HCT116 (cell line): Measurements from ENCODE around the gene IGDCC3. TPM values are rescaled to one million over a fixed set of nuclear protein-coding genes. Genes with fewer than 3 reads are reported as not detected.

Experiments used
- ATAC-seq: fragments of 200-7000 bp; cut with Tn5 transposase; 2 replicates; pipeline ENCODE4 v1.9.1; 2020; ENCODE audit warnings: mild to moderate bottlenecking, moderate library complexity
- BruUV-seq: library from RNA; stranded (reverse); fragments of 400-500 nt; replicated peaks from 2 replicates; lab custom pipeline; 2021; lab: Mats Ljungman, UMichigan
- CTCF ChIA-PET: fragments of 300-600 bp; sonication (Branson Sonifier 250); formaldehyde crosslinking; loops from one replicate; lab custom pipeline; 2021; ENCODE audit warnings: antibody characterized with exemption; lab: Charles Lee
- POLR2A ChIA-PET: fragments of 300-600, 350-600 bp; sonication (Branson Sonifier 250); formaldehyde crosslinking; loops from one replicate; lab custom pipeline; 2021; ENCODE audit warnings: antibody characterized with exemption; lab: Charles Lee
- RAD21 ChIA-PET, 2 experiments: fragments of 300-600 bp; sonication (Branson Sonifier 250); formaldehyde crosslinking; loops; one replicate each; lab custom pipeline; 2023; ENCODE audit warnings: low total read pairs in 2 of 2; ENCODE audit not compliant: uncharacterized antibody in 2 of 2, unreplicated experiment in 2 of 2, low non-redundant PET in 1 of 2; lab: Charles Lee
- DNase-seq: peaks from one replicate; pipeline ENCODE4 v3.0.0-alpha.2; 2010; ENCODE audit warnings: low read depth, low spot score
- H2AFZ ChIP-seq: fragments of 200-600 bp; shearing (Covaris generic), sonication (generic); 2 replicates; pipeline ENCODE4 v1.6.1; 2017; ENCODE audit warnings: low read depth, mixed run types, mixed read lengths, antibody characterized with exemption, low read length; ENCODE audit not compliant: poor library complexity, severe bottlenecking
- H3K27ac ChIP-seq: 2 replicates; pipeline ENCODE4 v1.5.1; 2012; ENCODE audit warnings: low read depth, low read length
- H3K27me3 ChIP-seq: fragments of 200-600 bp; sonication (generic); 2 replicates; pipeline ENCODE4 v1.6.1; 2016; ENCODE audit warnings: mixed run types, low read length, mixed read lengths; ENCODE audit not compliant: insufficient read depth
- H3K36me3 ChIP-seq, 2 experiments: fragments of 200-500 bp in 1 of 2; fragments of 200-600 bp in 1 of 2; sonication (Bioruptor generic) in 1 of 2; sonication (generic) in 1 of 2; 2 replicates each; pipeline versions ENCODE4 v1.5.1 to v1.6.1; 2014 to 2016; ENCODE audit warnings: low read length in 2 of 2, inconsistent platforms in 1 of 2, mixed read lengths in 1 of 2, mixed run types in 1 of 2; ENCODE audit not compliant: insufficient read depth in 2 of 2, control insufficient read depth in 1 of 2
- H3K4me1 ChIP-seq, 2 experiments: fragments of 200-600 bp in 1 of 2; sonication (generic) in 1 of 2; 2 replicates each; pipeline versions ENCODE4 v1.5.1 to v1.6.1; 2012 to 2017; ENCODE audit warnings: low read length in 2 of 2, inconsistent platforms in 1 of 2, mild to moderate bottlenecking in 1 of 2, mixed read lengths in 1 of 2, mixed run types in 1 of 2, moderate library complexity in 1 of 2; ENCODE audit not compliant: insufficient read depth in 2 of 2, control insufficient read depth in 1 of 2
- H3K4me2 ChIP-seq: fragments of 200-600 bp; sonication (generic); 2 replicates; pipeline ENCODE4 v1.6.1; 2017; ENCODE audit warnings: mixed run types, low read length, mixed read lengths
- H3K4me3 ChIP-seq, 2 experiments: fragments of 200-600 bp in 1 of 2; sonication (generic) in 1 of 2; replicated peaks in 1 of 2; 2 replicates each; pipeline ENCODE4 v1.5.1; 2011 to 2016; ENCODE audit warnings: low read length in 2 of 2, control low read depth in 1 of 2, low read depth in 1 of 2, mild to moderate bottlenecking in 1 of 2, mixed read lengths in 1 of 2, mixed run types in 1 of 2
- H3K79me2 ChIP-seq: fragments of 200-600 bp; sonication (generic); 2 replicates; pipeline ENCODE4 v1.6.1; 2017; ENCODE audit warnings: mild to moderate bottlenecking, mixed run types, low read length, moderate library complexity, mixed read lengths; ENCODE audit not compliant: insufficient read depth
- H3K9ac ChIP-seq: fragments of 200-600 bp; sonication (generic); 2 replicates; pipeline ENCODE4 v1.6.1; 2016; ENCODE audit warnings: low read length, mixed read lengths
- H3K9me2 ChIP-seq: fragments of 200-600 bp; sonication (generic), shearing (Covaris generic); 2 replicates; pipeline ENCODE4 v1.6.1; 2017; ENCODE audit warnings: mixed run types, mild to moderate bottlenecking, moderate library complexity; ENCODE audit not compliant: insufficient read depth
- H3K9me3 ChIP-seq, 2 experiments: fragments of 200-500 bp in 1 of 2; fragments of 200-600 bp in 1 of 2; sonication (Bioruptor generic) in 1 of 2; sonication (generic) in 1 of 2; 2 replicates each; pipeline ENCODE4 v1.6.1; 2014 to 2017; ENCODE audit warnings: low read length in 2 of 2, mixed read lengths in 2 of 2, inconsistent platforms in 1 of 2, low read depth in 1 of 2, mild to moderate bottlenecking in 1 of 2, mixed run types in 1 of 2, moderate library complexity in 1 of 2; ENCODE audit not compliant: control insufficient read depth in 1 of 2, insufficient read depth in 1 of 2
- H4K20me1 ChIP-seq: fragments of 200-600 bp; sonication (generic), shearing (Covaris generic); 2 replicates; pipeline ENCODE4 v1.6.1; 2017; ENCODE audit warnings: mixed run types, mild to moderate bottlenecking, moderate library complexity; ENCODE audit not compliant: insufficient read depth
- CEBPB ChIP-seq: IDR thresholded peaks from 2 replicates; pipeline ENCODE4 v1.6.1; 2012; ENCODE audit warnings: low read depth
- EGR1 ChIP-seq: IDR thresholded peaks from 2 replicates; pipeline ENCODE4 v1.6.1; 2012; ENCODE audit warnings: low read depth
- ELF1 ChIP-seq: IDR thresholded peaks from 2 replicates; pipeline ENCODE4 v1.6.1; 2012; ENCODE audit warnings: low read depth, borderline replicate concordance
- POLR2A ChIP-seq: IDR thresholded peaks from 2 replicates; pipeline ENCODE4 v1.7.0; 2011; ENCODE audit warnings: borderline replicate concordance; ENCODE audit not compliant: insufficient read depth, insufficient read length; ENCODE audit errors: extremely low read depth
- RAD21 ChIP-seq: IDR thresholded peaks from 2 replicates; pipeline ENCODE4 v1.6.1; 2012; ENCODE audit warnings: low read depth, mild to moderate bottlenecking
- SRF ChIP-seq: IDR thresholded peaks from 2 replicates; pipeline ENCODE4 v1.6.1; 2012; ENCODE audit warnings: low read depth
- TCF7L2 ChIP-seq: IDR thresholded peaks from 2 replicates; pipeline ENCODE4 v1.7.0; 2011; ENCODE audit warnings: borderline replicate concordance, inconsistent platforms; ENCODE audit not compliant: insufficient read depth, insufficient read length; ENCODE audit errors: extremely low read depth
- ZFX ChIP-seq: fragments of 450-650 bp; IDR thresholded peaks from 2 replicates; pipeline ENCODE4 v1.6.1; 2017
- intact Hi-C: fragments of 100-400 bp; cut with micrococcal nuclease; formaldehyde crosslinking; loops from 2 replicates; pipeline ENCODE4 v1.10.0; 2022
- total RNA-seq: library from RNA; stranded (reverse); gene quantifications from one replicate; pipeline ENCODE4 v1.2.1, GENCODE V29; 2021; ENCODE audit not compliant: unreplicated experiment
- TF ChIP-seq, protein P1 (sequence below): IDR thresholded peaks from 2 replicates; pipeline ENCODE4 v1.6.1; 2011; ENCODE audit warnings: mild to moderate bottlenecking, low read length, moderate library complexity; ENCODE audit not compliant: insufficient replicate concordance; ENCODE audit errors: extremely low read depth
- TF ChIP-seq, protein P2 (sequence below), 3 experiments: fragments of 200-600 bp in 1 of 3; sonication (generic) in 1 of 3; IDR thresholded peaks in 2 of 3; conservative IDR thresholded peaks in 1 of 3; 2 replicates each; pipeline ENCODE4 v1.5.1; 2012 to 2017; ENCODE audit warnings: low read depth in 2 of 3, low read length in 2 of 3, antibody characterized with exemption in 1 of 3, borderline replicate concordance in 1 of 3, control low read depth in 1 of 3, mild to moderate bottlenecking in 1 of 3, mixed read lengths in 1 of 3, mixed run types in 1 of 3, moderate library complexity in 1 of 3; ENCODE audit not compliant: insufficient read depth in 1 of 3
- TF ChIP-seq, protein P3 (sequence below): IDR thresholded peaks from 2 replicates; pipeline ENCODE4 v1.6.1; 2012

Gene IGDCC3
- total RNA-seq, 1 experiment from 2014 or later = 0.44 TPM

DNA sequence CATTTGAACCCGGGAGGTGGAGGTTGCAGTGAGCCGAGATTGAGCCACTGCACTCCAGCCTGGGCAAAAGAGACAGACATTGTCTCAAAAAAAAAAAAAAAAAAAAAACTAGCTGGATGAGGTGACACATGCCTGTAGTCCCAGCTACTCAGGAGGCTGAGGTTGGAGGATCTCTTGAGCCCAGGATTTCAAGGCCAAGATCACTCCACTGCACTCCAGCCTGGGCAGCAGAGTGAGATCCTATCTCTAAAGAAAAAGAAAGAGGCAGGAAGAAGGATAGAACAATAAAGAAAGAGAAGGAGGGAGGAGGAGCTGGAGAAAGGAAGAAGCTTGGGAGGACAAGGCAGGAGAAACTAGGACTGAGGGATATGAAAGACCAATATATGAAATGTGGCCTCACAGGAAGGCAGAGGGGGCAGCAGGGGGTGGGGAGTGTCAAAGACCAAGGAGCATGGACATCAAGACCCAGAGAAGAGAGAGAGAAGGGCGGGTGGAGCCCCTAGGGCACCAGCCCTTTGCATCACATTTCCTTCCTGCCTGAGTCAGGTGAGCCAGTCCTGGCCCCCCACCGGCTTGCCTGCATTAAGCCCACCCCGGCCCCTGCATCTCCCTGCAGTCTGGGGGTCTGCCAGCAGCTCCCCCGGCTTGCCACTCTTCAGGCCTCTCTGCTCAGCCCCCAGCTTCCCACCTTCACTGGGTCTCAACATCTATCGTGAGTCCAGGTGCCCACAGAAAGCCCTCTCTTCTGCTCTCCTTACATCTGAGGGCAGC, 11.5 kb downstream of the IGDCC3 start:
- Histone ChIP-seq H4K20me1 (no peaks in the 10 kb centered on the region), H3K79me2 (no peaks in the 10 kb centered on the region), H3K9me3 (no peaks in the 10 kb centered on the region), H3K27ac (no peak overlapping the region), H3K9me2 (no peaks in the 10 kb centered on the region), H3K36me3 (no peaks in the 10 kb centered on the region), H3K9ac (no peak overlapping the region), H3K4me3 (no peak overlapping the region), H3K4me1 (peaks cover 10% of the 10 kb centered on the region in 2 experiments; a peak in 3 of 4 replicates), H3K27me3 (no peaks in the 10 kb centered on the region), H3K4me2 (no peak overlapping the region), H2AFZ (no peak overlapping the region)
- CTCF ChIA-PET = no interaction called here
- intact Hi-C loops = no loop called here
- TF ChIP-seq CEBPB (no peak), POLR2A (no peak), ELF1 (no peak), SRF (no peak), TCF7L2 (no peak), EGR1 (no peak), ZFX (no peak), RAD21 (no peak)
- TF ChIP-seq, protein P1, sequence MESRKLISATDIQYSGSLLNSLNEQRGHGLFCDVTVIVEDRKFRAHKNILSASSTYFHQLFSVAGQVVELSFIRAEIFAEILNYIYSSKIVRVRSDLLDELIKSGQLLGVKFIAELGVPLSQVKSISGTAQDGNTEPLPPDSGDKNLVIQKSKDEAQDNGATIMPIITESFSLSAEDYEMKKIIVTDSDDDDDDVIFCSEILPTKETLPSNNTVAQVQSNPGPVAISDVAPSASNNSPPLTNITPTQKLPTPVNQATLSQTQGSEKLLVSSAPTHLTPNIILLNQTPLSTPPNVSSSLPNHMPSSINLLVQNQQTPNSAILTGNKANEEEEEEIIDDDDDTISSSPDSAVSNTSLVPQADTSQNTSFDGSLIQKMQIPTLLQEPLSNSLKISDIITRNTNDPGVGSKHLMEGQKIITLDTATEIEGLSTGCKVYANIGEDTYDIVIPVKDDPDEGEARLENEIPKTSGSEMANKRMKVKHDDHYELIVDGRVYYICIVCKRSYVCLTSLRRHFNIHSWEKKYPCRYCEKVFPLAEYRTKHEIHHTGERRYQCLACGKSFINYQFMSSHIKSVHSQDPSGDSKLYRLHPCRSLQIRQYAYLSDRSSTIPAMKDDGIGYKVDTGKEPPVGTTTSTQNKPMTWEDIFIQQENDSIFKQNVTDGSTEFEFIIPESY = no peak
- TF ChIP-seq, protein P2, sequence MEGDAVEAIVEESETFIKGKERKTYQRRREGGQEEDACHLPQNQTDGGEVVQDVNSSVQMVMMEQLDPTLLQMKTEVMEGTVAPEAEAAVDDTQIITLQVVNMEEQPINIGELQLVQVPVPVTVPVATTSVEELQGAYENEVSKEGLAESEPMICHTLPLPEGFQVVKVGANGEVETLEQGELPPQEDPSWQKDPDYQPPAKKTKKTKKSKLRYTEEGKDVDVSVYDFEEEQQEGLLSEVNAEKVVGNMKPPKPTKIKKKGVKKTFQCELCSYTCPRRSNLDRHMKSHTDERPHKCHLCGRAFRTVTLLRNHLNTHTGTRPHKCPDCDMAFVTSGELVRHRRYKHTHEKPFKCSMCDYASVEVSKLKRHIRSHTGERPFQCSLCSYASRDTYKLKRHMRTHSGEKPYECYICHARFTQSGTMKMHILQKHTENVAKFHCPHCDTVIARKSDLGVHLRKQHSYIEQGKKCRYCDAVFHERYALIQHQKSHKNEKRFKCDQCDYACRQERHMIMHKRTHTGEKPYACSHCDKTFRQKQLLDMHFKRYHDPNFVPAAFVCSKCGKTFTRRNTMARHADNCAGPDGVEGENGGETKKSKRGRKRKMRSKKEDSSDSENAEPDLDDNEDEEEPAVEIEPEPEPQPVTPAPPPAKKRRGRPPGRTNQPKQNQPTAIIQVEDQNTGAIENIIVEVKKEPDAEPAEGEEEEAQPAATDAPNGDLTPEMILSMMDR (IDR thresholded peaks at IDR 0.05 in 2 of 3, conservative IDR thresholded peaks at IDR 0.05 in 1 of 3; ENCODE audit: borderline replicate concordance in 1 of 3, insufficient read depth in 1 of 3, low read depth in 2 of 3, low read length in 2 of 3) = no peak
- TF ChIP-seq, protein P3, sequence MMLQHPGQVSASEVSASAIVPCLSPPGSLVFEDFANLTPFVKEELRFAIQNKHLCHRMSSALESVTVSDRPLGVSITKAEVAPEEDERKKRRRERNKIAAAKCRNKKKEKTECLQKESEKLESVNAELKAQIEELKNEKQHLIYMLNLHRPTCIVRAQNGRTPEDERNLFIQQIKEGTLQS = no peak
- ATAC-seq = no peak
- no TSS peak for BruUV-seq
- RAD21 ChIA-PET = no interaction called here
- POLR2A ChIA-PET = no interaction called here
- DNase-seq = no peak
